NB4 (cell line): ENCODE results near the gene KRT13.

ENCODE experiments used
- DNase-seq: peaks from one replicate; pipeline ENCODE4 v3.0.0; 2010; ENCODE audit warnings: low read depth
- H3K4me3 ChIP-seq: one replicate; pipeline ENCODE4 v1.5.1; 2011; ENCODE audit warnings: mild to moderate bottlenecking, low read depth, low read length, moderate library complexity
- MYC ChIP-seq: IDR thresholded peaks from 2 replicates; pipeline ENCODE4 v1.6.1; 2011; ENCODE audit warnings: low read depth, low read length
- POLR2A ChIP-seq: IDR thresholded peaks from 2 replicates; pipeline ENCODE4 v1.6.1; 2011; ENCODE audit warnings: mild to moderate bottlenecking; ENCODE audit not compliant: insufficient read length; ENCODE audit errors: extremely low read depth
- TF ChIP-seq, protein P1 (sequence below): IDR thresholded peaks from one replicate; pipeline ENCODE4 v1.5.1; 2012; ENCODE audit warnings: low read depth, low read length
- TF ChIP-seq, protein P2 (sequence below): IDR thresholded peaks from 2 replicates; pipeline ENCODE4 v1.6.1; 2011; ENCODE audit warnings: low read depth, low read length

Gene KRT13

GRCh38 chr17:41522301-41523224 lies 17.2 kb upstream of the KRT13 start:
- DNase-seq: no peak
- TF ChIP-seq, protein P1, sequence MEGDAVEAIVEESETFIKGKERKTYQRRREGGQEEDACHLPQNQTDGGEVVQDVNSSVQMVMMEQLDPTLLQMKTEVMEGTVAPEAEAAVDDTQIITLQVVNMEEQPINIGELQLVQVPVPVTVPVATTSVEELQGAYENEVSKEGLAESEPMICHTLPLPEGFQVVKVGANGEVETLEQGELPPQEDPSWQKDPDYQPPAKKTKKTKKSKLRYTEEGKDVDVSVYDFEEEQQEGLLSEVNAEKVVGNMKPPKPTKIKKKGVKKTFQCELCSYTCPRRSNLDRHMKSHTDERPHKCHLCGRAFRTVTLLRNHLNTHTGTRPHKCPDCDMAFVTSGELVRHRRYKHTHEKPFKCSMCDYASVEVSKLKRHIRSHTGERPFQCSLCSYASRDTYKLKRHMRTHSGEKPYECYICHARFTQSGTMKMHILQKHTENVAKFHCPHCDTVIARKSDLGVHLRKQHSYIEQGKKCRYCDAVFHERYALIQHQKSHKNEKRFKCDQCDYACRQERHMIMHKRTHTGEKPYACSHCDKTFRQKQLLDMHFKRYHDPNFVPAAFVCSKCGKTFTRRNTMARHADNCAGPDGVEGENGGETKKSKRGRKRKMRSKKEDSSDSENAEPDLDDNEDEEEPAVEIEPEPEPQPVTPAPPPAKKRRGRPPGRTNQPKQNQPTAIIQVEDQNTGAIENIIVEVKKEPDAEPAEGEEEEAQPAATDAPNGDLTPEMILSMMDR: no peak
- TF ChIP-seq POLR2A (no peak), MYC (no peak)
- TF ChIP-seq, protein P2, sequence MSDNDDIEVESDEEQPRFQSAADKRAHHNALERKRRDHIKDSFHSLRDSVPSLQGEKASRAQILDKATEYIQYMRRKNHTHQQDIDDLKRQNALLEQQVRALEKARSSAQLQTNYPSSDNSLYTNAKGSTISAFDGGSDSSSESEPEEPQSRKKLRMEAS: no peak
- H3K4me3 ChIP-seq: no peak overlapping the region

DNA sequence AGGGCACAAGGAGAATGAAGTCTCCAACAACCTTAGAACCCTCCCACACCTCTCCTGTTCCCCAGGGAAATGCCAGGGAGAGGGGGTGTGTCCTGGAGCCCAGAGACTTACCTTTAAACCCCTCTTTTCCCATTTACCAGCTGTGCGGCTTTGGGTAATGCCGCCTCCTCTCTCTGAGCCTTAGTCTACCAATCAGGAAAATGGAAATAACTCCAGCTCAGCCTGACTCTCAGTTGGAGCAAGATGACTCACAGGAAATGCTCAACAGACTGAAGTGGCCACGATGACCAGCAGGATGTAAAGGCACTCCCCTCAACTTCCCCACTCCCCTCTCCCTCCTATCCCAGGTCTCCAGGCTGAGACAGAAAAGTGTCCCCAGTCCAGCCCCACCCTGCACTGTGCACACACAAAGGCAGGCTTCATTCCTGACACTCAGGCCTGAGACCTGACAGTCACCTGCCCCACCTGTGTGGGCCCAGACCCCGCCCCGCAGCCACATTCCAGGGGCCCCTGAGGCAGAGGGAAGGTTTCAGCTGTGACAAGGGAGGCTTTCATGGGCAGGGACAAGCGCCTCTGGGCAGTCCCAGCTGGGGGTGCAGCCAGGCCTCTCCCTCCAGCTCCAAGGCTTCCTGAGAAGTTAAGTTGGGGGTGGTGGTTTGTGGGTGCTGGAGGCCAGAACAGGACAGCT lies 16.3 kb upstream of the KRT13 start:
- peak; percentile 65 for DNase-seq
- no peak overlapping the region for H3K4me3 ChIP-seq

GRCh38 chr17:41520821-41521521 lies 15.6 kb upstream of the KRT13 start:
- TF ChIP-seq MYC (no peak), POLR2A (no peak)
- TF ChIP-seq, protein P2: no peak
- TF ChIP-seq, protein P1: no peak
- DNase-seq: no peak
- H3K4me3 ChIP-seq: no peak overlapping the region

More for the DNA sequence above, 16.3 kb upstream of the KRT13 start:
- TF ChIP-seq POLR2A: no peak
- TF ChIP-seq, protein P1: no peak
- TF ChIP-seq, protein P2: no peak
- TF ChIP-seq MYC: no peak

DNA sequence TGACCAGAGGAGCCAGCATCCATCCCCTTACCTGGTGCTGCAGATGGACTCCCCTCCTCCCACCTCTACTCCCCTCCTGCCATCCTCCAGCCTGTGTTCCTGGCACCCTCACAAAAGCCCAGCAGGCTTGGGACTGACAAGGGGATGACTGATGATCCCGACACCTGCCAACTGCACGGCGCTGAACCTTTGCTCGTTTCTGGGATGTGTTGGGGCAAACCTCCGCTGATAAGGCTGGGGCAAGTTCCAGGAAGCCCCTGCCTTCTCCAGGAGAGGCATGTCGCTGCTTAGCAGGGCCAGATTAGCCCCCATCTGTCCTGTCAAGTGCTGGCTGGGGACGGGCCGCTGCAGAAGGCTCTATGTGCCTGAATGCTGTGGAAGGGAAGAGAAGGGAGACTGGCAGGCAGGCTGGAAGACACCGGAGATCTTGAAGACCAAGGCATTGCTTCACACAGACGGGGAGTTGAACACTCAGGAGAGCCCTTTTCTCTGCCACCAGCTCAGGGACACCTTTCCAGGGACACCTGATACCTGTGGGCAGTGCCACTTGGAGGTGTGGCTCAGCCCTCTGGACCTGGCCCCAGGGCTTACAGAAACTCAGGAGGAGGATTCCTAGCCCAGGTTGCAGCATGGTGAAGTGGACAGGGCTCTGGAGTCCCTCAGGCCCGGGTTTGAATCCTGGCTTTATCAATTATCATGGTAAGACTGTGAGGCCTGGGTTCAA lies 14.3 kb upstream of the KRT13 start:
- TF ChIP-seq POLR2A: no peak
- TF ChIP-seq, protein P1: no peak
- TF ChIP-seq, protein P2: no peak
- TF ChIP-seq MYC: no peak
- no peak for DNase-seq
- H3K4me3 ChIP-seq: no peak overlapping the region

DNA sequence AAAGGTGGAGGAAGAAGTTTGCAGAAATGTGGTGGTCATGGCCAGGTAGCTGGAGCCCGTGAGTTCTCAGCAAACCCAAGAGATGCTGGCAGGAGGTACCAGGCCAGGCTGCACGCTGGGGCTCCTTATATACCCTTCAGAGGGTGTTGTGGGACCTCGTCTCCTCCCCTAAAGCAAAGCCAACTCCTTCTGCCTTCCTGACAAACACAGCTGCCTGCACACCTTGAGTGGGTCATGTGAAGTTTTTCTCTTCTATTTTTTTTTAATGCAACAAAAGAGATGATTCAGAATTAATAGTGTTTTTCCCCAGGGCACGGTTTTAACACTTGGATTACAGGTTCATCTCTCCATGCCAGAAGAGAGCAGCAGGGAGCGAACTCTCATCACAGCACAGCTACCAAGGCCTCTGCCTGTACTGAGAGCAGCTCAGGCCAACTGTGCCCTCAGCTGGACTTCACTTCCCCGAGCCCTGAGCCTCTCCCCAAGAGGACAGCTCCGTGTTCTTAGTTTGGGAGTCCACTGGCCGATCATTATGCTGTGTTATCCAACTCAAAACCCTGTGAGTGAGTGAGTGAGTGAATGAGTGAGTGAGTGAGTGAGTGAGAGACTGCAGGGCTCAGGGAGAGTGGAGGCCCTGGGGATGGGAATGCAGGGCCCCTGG lies 13.5 kb upstream of the KRT13 start, which contains the start of gene KRT15:
Gene KRT15 (minus strand): TSS at position 102 of the 661 bp plus-strand sequence. CDS start 63 bp downstream, at position 39.
- no peak for DNase-seq
- TF ChIP-seq, protein P2: no peak
- TF ChIP-seq POLR2A (no peak), MYC (no peak)
- TF ChIP-seq, protein P1: no peak
- H3K4me3 ChIP-seq: no peak within 1 kb of the TSS
